Measurements from ENCODE around the gene NDUFS6.

GRCh38 chr5:1759378-1759970 is 41.7 kb upstream of the NDUFS6 start:
- TF ChIP-seq CTCF (IDR thresholded peaks at IDR 0.05) = no peak
- TF ChIP-seq POLR2A (IDR thresholded peaks at IDR 0.05) = no peak

Data from testis (tissue), 2 donors.